GM11168 (cell line): ENCODE data around the gene ZHX3.

Source experiments
- in situ Hi-C: fragments of 300-500 bp; cut with MboI; formaldehyde crosslinking; loops from one replicate; pipeline ENCODE4 v1.12.0; 2022; ENCODE audit warnings: low sequenced_read_pairs; ENCODE audit not compliant: unreplicated experiment

The ZHX3 gene

DNA sequence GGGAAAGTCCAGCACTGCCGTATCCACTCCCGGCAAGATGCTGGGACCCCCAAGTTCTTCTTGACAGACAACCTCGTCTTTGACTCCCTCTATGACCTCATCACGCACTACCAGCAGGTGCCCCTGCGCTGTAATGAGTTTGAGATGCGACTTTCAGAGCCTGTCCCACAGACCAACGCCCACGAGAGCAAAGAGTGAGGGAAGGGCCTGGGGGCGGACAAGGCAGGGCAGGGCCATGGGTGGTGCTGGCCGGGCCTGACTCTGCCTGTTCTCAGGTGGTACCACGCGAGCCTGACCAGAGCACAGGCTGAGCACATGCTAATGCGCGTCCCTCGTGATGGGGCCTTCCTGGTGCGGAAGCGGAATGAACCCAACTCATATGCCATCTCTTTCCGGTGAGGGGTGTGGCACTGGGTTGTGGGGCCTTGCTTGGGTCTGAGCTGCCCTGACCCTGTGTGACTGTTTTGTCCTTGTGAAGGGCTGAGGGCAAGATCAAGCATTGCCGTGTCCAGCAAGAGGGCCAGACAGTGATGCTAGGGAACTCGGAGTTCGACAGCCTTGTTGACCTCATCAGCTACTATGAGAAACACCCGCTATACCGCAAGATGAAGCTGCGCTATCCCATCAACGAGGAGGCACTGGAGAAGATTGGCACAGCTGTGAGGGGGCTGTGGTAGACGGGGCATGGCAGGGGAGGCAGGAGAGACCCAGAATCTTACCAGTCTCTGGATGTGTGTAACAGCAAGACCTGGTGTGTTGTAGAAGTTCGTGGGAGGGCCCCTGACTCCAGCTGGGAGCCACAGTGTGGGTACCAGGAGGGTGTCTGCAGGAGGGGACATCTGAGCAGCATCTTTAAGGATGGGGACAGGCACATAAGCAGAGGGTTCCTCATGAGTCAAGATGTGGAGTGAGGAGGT, 151.1 kb downstream of the ZHX3 start:
- in situ Hi-C loops, result no loop called here

DNA sequence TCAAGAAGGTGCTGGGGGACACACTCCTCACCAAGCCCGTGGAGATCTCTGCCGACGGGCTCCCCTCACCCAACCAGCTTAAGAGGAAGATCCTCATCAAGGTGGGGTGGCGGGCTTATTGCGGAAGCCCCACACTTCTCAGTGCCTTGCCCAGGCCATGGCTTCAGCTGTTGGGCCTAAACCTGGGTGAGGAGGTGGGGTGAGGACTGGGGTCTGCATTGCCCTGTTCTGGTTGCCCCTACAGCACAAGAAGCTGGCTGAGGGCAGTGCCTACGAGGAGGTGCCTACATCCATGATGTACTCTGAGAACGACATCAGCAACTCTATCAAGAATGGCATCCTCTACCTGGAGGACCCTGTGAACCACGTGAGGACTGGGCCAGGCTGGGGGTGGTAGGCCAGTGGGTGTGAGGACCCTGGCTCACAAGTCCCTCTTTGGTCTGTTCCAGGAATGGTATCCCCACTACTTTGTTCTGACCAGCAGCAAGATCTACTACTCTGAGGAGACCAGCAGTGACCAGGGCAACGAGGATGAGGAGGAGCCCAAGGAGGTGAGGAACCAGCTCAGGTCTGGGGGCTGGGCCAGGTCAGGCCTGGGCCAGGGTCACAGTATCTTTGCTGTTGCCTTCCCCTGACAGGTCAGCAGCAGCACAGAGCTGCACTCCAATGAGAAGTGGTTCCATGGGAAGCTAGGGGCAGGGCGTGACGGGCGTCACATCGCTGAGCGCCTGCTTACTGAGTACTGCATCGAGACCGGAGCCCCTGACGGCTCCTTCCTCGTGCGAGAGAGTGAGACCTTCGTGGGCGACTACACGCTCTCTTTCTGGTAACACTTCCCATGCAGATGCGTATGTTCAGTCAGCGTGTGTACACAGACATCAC, 152.3 kb downstream of the ZHX3 start:
- in situ Hi-C loops, result no loop called here

DNA sequence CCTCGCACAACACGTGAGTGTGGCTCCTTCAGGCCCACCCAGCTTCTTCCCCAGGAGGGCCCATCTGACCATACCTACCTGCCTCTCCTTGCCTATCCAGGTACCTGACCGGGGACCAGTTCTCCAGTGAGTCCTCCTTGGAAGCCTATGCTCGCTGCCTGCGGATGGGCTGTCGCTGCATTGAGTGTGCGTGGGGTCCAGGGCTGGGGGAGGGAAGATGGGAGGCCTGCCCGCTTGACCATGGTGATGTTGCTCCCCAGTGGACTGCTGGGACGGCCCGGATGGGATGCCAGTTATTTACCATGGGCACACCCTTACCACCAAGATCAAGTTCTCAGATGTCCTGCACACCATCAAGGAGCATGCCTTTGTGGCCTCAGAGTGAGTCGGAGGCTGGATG, 153.7 kb downstream of the ZHX3 start:
- in situ Hi-C loops, result no loop called here

DNA sequence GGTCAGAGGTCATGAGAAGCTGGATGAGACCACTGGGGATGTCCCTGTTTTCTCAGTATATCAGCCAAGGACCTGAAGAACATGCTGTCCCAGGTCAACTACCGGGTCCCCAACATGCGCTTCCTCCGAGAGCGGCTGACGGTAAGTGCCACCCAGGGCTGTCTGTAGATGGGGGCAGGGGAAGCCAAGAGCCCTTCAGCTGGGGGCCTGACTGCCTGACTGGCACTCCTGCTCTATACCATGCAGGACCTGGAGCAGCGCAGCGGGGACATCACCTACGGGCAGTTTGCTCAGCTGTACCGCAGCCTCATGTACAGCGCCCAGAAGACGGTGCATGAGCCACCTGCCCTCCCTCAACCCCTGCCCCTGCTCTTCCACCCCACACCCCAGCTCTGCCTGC, 155.1 kb downstream of the ZHX3 start:
- in situ Hi-C loops, result no loop called here

DNA sequence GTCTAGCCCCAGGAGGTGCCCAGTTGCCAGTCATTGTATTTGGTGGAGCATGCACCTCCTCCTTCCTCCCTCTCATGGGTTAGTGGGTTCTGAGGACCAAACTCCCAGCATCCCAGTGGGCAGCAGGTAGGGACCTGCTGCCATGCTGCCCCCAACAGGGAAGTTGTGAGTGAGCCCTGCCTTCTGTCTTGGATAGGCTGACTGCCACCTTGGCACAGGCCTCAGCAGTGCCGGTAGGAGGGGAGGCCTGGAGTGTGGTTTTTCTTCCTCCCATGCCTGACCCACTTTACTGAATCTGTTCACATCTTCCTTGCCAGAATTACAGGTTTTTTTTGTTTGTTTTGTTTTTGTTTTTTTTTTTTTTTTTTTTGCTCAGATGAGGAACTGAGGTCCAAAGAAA, 155.6 kb downstream of the ZHX3 start:
- in situ Hi-C loops, result no loop called here

DNA sequence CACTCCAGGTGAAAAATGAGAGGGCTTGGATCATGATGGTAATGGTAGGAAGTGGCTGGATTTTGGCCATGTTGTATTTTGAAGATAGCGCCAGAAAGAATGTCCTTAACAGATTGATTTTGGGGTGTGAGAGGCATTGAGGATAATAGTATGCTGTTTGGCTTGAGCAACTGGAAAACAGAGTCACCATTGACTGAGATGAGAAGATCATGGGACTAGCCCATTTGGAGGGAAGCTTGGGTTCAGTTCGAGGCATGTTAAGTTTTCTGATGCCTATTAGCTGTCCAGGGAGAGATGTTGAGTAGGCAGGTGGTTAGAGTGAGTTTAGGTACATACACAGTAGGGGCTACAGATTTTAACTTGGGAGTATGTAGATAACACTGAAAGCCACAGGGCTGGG, 156.8 kb downstream of the ZHX3 start:
- in situ Hi-C loops, result no loop called here

DNA sequence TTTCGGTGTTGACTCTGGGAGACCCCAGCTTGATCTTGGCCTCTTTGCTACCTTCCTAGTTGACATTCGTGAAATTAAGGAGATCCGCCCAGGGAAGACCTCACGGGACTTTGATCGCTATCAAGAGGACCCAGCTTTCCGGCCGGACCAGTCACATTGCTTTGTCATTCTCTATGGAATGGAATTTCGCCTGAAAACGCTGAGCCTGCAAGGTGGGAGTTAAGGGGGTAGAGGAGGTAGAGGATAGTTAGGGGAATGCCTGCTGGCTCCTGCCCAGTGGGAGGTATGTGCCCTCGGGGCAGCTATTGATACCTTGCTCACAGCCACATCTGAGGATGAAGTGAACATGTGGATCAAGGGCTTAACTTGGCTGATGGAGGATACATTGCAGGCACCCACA, 158.0 kb downstream of the ZHX3 start:
- in situ Hi-C loops, result no loop called here

DNA sequence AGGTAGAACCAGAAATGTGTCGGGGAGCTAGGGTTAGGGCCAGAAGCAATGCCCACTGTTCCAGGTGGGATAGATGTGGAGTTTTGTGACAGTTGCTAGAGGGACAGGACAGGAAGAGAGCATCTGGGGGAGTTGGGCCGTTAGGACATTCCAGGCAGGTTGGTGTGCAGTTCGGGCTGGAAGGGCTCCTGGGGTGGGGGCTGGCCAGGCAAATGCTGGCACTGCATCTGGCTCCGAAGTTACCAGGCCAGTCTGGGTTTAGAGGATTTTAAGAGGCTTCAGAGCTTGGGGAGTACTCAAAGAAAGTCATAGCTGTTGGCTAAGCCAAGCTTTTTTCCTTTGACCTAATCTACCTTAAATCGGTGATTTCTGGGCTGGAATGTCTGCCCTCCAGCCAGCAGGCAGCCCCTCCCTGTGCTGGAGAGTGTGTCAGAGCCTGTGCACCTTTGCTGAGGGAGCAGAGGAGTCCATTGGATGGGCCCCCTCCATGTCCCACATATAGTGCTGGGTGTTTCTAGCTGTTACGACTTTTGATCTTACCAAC, 159.4 kb downstream of the ZHX3 start:
- in situ Hi-C loops, result no loop called here

DNA sequence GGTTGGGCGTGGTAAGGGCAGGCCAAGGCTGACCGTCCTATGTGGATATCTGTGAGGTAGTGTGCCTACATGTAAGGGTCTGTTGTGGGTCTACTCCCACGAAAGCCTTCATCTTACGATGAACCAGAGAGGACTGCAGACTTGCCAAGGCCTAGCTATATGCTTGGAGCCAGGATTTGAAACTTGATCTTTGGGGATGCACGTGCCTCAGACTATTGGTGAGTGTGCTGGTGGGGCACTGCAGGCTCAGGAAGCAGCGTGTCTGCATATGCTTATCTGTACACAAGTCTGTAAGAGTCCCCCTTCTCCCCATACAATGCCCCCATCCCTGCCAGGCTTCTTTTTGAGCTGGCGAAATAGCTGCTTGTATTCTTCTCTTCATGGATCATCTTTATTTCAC, 162.3 kb downstream of the ZHX3 start:
- in situ Hi-C loops, result no loop called here

DNA sequence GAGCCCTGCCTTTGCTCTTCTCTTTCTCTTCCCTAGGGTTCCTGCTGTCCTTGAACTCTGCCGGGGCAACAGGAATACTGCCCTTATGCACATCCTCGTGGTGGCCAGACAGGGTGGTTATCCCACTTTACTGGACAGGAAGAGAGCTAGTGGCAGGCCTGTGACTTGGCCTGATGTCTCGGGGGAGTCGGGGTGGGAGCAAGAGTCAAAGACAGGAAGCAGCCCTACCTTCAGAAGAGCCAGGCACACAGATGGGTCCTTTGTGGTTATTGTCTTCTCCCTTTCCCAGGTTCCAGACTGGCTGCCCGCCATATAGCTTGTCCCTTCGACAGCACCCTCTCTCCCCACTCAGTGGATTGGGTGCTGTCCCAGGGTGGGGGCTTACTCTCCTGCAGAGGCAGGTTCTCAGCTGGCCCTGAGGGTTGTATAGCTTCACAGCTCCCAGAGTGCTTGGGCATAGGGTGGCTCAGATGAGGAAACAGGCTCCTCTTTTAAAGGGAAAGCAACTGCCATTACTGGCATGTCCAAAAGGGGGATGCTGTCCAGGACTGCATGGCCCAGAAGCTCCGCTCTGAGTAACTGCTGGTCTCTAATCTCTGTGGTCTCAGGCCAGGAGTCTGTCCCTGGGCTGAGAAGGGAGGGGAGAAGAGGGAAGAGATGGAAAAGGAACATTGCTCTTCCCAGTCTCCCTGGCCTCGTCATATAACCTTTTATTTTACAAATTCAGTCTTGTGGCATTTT, 162.9 kb downstream of the ZHX3 start:
- in situ Hi-C loops, result no loop called here

DNA sequence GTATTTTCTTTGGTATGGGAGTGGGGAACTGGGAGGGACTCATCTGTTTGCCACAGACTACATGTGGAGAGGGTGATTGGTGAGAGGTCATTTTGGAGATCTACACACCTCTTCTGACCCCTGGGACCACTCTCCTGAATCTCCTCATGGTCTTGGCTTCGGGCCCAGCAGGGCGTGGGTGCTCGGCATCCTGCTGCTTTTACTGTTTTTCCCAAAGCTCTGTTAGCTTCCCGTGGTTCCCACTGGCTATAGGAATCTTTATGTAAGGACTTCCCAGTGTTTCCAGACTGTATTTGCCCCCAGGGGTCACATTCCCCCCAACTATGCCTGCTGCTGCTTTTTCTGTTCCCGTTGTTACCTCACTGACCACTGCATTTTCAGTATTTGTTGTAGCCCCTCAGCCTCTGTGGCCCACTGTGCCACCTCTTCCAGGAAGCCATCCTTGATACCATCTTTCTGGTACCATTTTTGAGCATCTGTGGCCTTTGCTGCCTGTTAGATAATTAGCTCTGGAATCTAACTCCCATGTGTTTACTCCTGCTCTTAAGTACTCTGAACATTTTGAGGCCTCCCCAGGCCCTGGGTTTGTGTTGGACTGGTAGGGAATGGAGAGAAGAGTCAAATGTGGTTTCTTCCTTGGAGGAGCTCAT, 165.3 kb downstream of the ZHX3 start:
- in situ Hi-C loops, result no loop called here

DNA sequence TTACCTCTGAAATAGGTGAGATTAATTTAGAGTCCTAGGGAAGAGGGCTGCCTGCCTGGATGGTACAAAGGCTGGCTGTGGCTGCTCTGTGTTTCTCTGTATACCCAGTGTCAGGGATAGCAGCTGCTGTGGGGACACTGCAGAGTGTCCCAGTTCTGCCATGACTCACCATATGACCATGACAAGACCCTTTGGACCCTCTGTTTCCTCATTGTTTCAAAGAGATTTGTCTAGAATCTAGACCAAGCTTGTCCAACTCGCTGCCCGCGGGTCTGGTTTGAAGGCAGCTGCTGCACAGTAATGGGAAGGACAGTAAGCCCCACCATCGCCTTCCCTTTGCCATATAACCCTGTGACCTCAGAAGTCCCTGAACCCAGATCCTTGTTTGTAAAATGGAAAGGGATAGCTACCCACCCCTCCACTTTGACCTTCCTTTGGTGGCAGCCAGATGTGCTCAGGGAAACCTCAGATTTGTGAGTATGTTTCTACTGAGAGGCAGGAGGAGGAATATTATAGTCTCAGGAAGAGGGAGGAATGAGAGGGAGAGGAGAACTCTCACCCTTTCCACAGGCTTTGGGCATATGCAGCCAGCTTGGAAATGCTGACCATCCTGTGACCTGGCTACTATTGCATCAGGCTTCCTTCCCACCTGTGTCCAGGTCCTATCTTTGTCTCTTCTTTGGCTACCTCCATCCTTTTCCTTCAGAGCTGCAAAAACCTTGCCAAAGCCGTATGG, 166.2 kb downstream of the ZHX3 start:
- in situ Hi-C loops, result no loop called here

DNA sequence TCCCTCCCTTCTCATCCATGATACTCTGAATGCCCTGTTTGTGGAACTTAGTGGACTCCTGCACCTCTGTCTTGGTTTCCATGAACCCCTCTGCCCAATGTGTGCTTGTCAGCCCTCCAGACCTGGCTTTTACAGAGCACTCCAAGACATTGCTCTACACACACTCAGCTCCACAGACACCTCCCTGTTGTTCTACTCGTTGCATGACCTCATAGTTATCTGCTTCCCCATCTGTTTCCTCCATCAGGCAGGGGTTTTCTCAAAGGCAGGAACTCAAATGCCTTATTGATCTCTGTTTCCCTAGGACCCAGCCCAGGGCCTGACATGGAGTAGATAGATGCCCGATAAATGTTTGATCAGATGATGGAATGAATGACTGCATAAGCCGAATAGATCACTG, 166.9 kb downstream of the ZHX3 start:
- in situ Hi-C loops, result no loop called here

DNA sequence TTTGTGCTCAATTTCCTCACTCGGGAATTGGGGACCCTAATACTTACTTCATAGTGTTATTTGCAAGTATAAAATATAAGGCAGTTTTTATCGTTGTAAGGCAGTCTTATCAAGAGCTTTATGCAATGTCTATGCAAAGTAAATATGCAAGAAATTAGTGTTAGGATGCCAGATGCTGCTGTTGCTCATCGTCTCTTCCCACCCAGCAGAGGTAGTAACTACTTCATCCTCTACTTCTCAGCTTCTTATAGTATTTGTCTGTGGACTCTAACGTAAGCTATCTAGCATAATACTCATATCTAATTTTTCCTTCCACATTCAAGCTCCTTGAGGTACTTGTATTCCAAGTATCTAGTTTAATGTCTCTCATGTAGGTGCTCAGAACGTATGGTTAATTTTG, 168.6 kb downstream of the ZHX3 start:
- in situ Hi-C loops, result no loop called here

DNA sequence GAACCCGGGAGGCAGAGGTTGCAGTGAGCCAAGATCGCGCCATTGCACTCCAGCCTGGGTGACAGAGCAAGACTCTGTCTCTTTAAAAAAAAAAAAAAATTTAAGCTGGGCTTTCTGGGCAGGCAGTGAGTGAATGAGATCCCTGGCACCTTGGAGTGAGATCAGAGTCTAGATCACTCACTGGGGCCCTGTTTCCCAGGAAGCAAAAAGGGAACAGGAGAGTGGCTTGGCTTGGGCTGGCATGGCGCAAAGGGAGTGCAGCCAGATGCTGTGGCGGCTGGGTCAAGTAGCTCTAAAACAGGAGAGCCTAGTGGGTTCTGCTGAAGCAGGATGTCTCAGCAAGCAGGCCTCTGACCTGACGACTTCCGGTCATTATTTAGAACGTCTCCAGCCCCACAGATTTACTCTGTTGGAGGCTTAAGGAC, 169.8 kb downstream of the ZHX3 start:
- in situ Hi-C loops, result no loop called here

DNA sequence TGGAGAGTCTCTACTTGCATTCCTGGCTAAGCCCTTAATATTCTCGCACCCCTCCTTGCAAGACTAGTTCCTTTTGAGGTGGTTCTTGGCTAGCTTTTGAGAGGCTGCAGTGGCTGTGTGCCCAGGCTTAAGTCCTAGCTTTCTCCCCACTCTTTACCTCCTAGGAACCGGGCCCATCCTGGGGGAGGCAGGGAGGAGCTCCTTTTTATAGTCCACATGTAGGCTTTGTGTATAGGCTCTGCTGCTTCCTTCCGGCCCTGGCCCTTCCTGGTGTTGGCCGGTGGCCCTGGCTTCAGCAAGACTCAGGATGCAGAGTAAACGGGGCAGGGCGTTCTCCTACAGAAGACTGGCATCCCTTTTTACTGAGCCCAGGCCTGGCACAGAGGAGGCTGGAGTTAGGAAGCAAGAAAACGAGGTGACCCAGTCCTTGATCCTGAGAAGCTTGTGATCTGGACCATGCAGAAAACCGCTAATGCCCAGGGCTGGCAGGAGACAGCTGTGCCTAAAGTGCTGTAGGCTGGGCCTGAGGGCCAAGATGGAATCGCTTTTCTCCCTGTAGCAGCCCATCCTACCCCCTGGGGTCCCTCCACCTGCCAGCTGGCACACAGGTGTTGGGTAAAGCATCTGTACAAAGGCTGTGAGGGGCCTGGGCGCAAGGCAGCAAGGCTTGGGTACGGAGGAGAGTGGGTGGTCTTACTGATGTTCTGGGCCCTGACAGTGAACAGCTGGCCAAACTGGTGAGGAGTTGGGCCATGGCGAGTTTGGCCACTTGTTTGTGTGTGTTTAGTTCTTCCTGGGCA, 171.5 kb downstream of the ZHX3 start:
- in situ Hi-C loops, result no loop called here

DNA sequence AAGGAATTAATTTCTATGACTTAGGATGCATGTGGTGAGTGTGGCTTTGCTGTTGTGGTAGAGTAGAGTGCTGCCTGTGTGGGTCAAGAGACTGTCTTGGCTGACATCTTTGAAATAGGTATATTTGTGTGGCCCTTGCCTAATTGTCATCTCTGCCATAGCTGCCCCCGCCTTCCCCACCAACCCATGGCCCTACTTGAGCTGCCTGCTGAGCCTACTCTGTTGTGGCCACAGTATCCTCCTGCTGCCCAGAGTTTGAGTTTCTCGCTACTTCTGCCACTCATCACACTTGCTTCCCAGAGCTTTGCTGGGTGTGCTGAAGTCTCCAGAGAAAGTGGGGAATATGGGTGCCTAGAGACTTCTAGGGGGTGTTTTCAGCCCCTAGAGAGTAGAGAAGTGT, 172.2 kb downstream of the ZHX3 start:
- in situ Hi-C loops, result no loop called here

DNA sequence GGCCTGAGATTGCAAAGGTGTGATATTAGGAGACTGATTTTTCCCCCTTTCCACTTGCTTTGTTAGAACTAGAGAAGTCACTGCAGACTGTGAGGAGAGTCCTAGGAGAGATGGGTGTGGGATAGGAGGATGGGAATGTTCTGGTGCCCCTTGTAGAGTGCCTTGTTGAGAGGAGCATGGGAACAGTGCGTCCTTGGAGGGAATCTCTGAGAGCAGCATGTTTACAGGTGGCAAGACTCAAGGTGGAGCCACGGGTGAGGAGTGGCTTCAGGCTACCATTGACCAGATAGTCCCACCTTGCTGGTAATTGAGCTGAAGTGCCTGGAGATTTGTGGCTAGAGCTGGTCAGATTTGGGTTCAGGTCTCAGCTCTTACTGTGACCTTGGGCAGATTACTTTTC, 174.2 kb downstream of the ZHX3 start:
- in situ Hi-C loops, result no loop called here
